HepG2 (cell line): ENCODE measurements around the gene STK4. TPM values are rescaled to one million over a fixed set of nuclear protein-coding genes. Genes with fewer than 3 reads are reported as not detected.

Experiments used
- ARID5B ChIP-seq: IDR thresholded peaks from 2 replicates; pipeline ENCODE4 v1.4.0; 2020; ENCODE audit warnings: mild to moderate bottlenecking, missing genetic modification reagents
- GATAD1 ChIP-seq: IDR thresholded peaks from 2 replicates; pipeline ENCODE4 v1.6.1; 2016; ENCODE audit warnings: missing genetic modification reagents, missing compliant biosample characterization
- HHEX ChIP-seq: IDR thresholded peaks from 2 replicates; pipeline ENCODE4 v1.6.1; 2016; ENCODE audit warnings: control low read depth
- HIC2 ChIP-seq: sonication (generic); formaldehyde crosslinking; IDR thresholded peaks from 2 replicates; pipeline ENCODE4 v1.9.0; 2022; ENCODE audit warnings: low read depth, missing genetic modification reagents
- NONO ChIP-seq, 2 experiments: fragments of 450-650 bp in 1 of 2; sonication (generic) in 1 of 2; formaldehyde crosslinking in 1 of 2; IDR thresholded peaks in 1 of 2; conservative IDR thresholded peaks in 1 of 2; 2 replicates each; pipeline versions ENCODE4 v1.6.1 to v1.8.0; 2017 to 2022; ENCODE audit warnings: mild to moderate bottlenecking in 1 of 2, missing genetic modification reagents in 1 of 2, moderate library complexity in 1 of 2
- RNF2 ChIP-seq: fragments of 450-650 bp; conservative IDR thresholded peaks from 2 replicates; pipeline ENCODE4 v1.6.1; 2016; ENCODE audit warnings: low read depth
- TBX2 ChIP-seq: sonication (generic); formaldehyde crosslinking; IDR thresholded peaks from 2 replicates; pipeline ENCODE4 v1.5.0; 2020; ENCODE audit warnings: missing genetic modification reagents, mild to moderate bottlenecking, borderline replicate concordance
- TFAP4 ChIP-seq: sonication (generic); IDR thresholded peaks from 2 replicates; pipeline ENCODE4 v1.6.1; 2016; ENCODE audit warnings: low read depth, borderline replicate concordance
- TFDP1 ChIP-seq: IDR thresholded peaks from 2 replicates; pipeline ENCODE4 v1.6.1; 2016; ENCODE audit warnings: missing compliant biosample characterization, missing genetic modification reagents, borderline replicate concordance
- THAP9 ChIP-seq: sonication (generic); formaldehyde crosslinking; IDR thresholded peaks from 2 replicates; pipeline ENCODE4; 2020; ENCODE audit warnings: missing genetic modification reagents, mild to moderate bottlenecking, borderline replicate concordance
- ZBTB2 ChIP-seq: sonication (generic); formaldehyde crosslinking; IDR thresholded peaks from 2 replicates; pipeline ENCODE4 v1.8.0; 2022; ENCODE audit warnings: low read depth, missing genetic modification reagents
- ZNF543 ChIP-seq: sonication (generic); formaldehyde crosslinking; IDR thresholded peaks from 2 replicates; pipeline ENCODE4 v1.4.0; 2020; ENCODE audit warnings: mild to moderate bottlenecking, missing genetic modification reagents
- ZNF724P ChIP-seq: sonication (generic); formaldehyde crosslinking; IDR thresholded peaks from 2 replicates; pipeline ENCODE4 v1.8.0; 2022; ENCODE audit warnings: missing genetic modification reagents, borderline replicate concordance
- polyA plus RNA-seq, 8 experiments: library from polyadenylated mRNA; depleted of rRNA in 3 of 8; stranded (reverse) in 7 of 8; unstranded in 1 of 8; fragments of >200 nt; fragmentation: Illumina TruSeq in 4 of 8; extraction: Trizol in 4 of 8; gene quantifications; 2 replicates each; pipeline versions ENCODE4 v1.2.1 to v1.2.3, GENCODE V29; 2011 to 2016; ENCODE audit warnings: low read depth in 4 of 8, missing spikeins in 1 of 8, mixed read lengths in 1 of 8; ENCODE audit not compliant: insufficient read depth in 1 of 8
- total RNA-seq, 5 experiments: library from RNA; depleted of rRNA; stranded (reverse); fragments of >200 nt; fragmentation: Illumina TruSeq; extraction: Trizol; gene quantifications; 2 replicates each; pipeline ENCODE4 v1.2.3, GENCODE V29; 2016; ENCODE audit warnings: low read depth in 1 of 5

STK4 gene
- total and polyA plus RNA-seq, 2 of the 13 experiments (the other 11 are each of a cell fraction or from before 2014, with no cell fraction given), result 25.6 to 38.3 TPM

GRCh38 chr20:44966030-44966961 is at the start of gene STK4 (continued):
- TF ChIP-seq ARID5B (CRISPR knock-in tag) (peak; percentile 91), ZNF724P (CRISPR knock-in tag) (peak; percentile 96), ZNF543 (CRISPR knock-in tag) (peak; percentile 93; the same call in 1 of the 2 replicates), ZBTB2 (CRISPR knock-in tag) (peak; percentile 95), GATAD1 (CRISPR knock-in tag) (peak; percentile 93), RNF2 (peak; percentile 78), TBX2 (peak; percentile 93), HIC2 (CRISPR knock-in tag) (peak; percentile 42), NONO (IDR thresholded peaks at IDR 0.05) (no peak), NONO (CRISPR knock-in tag; conservative IDR thresholded peaks at IDR 0.05) (peak; percentile 99), THAP9 (CRISPR knock-in tag) (peak; percentile 96), TFDP1 (CRISPR knock-in tag) (peak; percentile 98), HHEX (CRISPR knock-in tag) (0 out of 2 replicates have a peak, but pooled peaks have one; percentile 9), TFAP4 (peak; percentile 92)
